Astrocyte (in vitro differentiated cells and primary cell): Measurements from ENCODE around the gene RUNX1.

Experiments used
- EZH2 ChIP-seq: IDR thresholded peaks from 2 replicates; pipeline ENCODE4 v1.6.1; 2012; ENCODE audit warnings: mild to moderate bottlenecking, low read length, inconsistent platforms; ENCODE audit not compliant: insufficient read depth
- TF ChIP-seq, protein P1 (sequence below): IDR thresholded peaks from 2 replicates; pipeline ENCODE4 v1.5.1; 2011; ENCODE audit warnings: low read depth, mild to moderate bottlenecking, inconsistent platforms, low read length, moderate library complexity; ENCODE audit not compliant: insufficient read depth

DNA sequence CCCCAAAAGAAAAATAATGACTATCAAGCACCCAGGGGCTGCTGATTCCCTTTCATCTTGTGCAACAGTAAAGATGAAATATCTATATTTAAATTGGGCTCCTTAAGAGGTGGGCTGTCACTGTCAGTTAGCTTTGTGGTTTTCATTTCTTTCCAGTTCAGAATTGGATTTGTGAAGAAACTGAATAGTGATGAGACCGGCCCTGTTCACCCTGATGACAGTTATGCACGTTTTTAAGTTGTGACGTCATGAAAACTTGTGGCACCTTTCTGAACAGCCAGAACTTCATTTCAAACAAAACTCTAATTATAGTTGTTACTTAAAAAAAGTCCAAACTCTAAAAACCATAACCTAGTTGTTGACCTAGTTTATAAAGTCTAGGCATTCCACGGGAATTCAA, 125.9 kb downstream of the RUNX1 start:
- TF ChIP-seq, protein P1, sequence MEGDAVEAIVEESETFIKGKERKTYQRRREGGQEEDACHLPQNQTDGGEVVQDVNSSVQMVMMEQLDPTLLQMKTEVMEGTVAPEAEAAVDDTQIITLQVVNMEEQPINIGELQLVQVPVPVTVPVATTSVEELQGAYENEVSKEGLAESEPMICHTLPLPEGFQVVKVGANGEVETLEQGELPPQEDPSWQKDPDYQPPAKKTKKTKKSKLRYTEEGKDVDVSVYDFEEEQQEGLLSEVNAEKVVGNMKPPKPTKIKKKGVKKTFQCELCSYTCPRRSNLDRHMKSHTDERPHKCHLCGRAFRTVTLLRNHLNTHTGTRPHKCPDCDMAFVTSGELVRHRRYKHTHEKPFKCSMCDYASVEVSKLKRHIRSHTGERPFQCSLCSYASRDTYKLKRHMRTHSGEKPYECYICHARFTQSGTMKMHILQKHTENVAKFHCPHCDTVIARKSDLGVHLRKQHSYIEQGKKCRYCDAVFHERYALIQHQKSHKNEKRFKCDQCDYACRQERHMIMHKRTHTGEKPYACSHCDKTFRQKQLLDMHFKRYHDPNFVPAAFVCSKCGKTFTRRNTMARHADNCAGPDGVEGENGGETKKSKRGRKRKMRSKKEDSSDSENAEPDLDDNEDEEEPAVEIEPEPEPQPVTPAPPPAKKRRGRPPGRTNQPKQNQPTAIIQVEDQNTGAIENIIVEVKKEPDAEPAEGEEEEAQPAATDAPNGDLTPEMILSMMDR, result no peak
- no peak for TF ChIP-seq EZH2
